Transverse colon (tissue), 4 donors: Measurements from ENCODE around the gene RPTOR. TPM values are rescaled to one million over a fixed set of nuclear protein-coding genes. Genes with fewer than 3 reads are reported as not detected.
"Not testable (repeated sequence)": the region's sequence is repeated elsewhere in the genome, so short reads cannot be mapped to it uniquely, and the experiment has no call there.

Experiments
- DNase-seq: peaks from one replicate; pipeline ENCODE4 v3.0.0-alpha.2; 2019
- H3K27ac ChIP-seq, 4 donors: fragments of 200-600 bp; sonication (generic); 2 replicates each; pipeline ENCODE4 v1.5.1; 2016 to 2018; ENCODE audit warnings: inconsistent platforms in 4 of 4
- H3K27me3 ChIP-seq: fragments of 200-600 bp; sonication (generic); 2 replicates; pipeline ENCODE4 v1.5.1; 2017; ENCODE audit warnings: inconsistent platforms
- H3K36me3 ChIP-seq, 4 donors: fragments of 200-600 bp; sonication (generic); 2 replicates each; pipeline ENCODE4 v1.5.1; 2017 to 2019; ENCODE audit warnings: inconsistent platforms in 4 of 4
- H3K4me1 ChIP-seq, 4 donors: fragments of 200-600 bp; sonication (generic); 2 replicates each; pipeline ENCODE4 v1.5.1; 2017 to 2020; ENCODE audit warnings: inconsistent platforms in 4 of 4
- H3K4me3 ChIP-seq, 4 donors: fragments of 200-600 bp; sonication (generic); 1 replicate in 1 of 4; 2 replicates in 3 of 4; pipeline versions ENCODE4 v1.5.1 to v1.6.1; 2017 to 2019; ENCODE audit warnings: inconsistent platforms in 4 of 4
- H3K9me3 ChIP-seq, 2 donors: fragments of 200-600 bp; sonication (generic); 2 replicates each; pipeline ENCODE4 v1.5.1; 2017 to 2019; ENCODE audit warnings: inconsistent platforms in 2 of 2
- EP300 ChIP-seq: sonication (generic); formaldehyde crosslinking; IDR thresholded peaks from one replicate; pipeline ENCODE4 v1.6.1; 2017; ENCODE audit warnings: antibody characterized with exemption, low read depth
- POLR2A ChIP-seq: fragments of 450-650 bp; IDR thresholded peaks from one replicate; pipeline ENCODE4 v1.6.1; 2016; ENCODE audit warnings: antibody characterized with exemption, mild to moderate bottlenecking, moderate library complexity
- POLR2AphosphoS5 ChIP-seq, 3 donors: sonication (generic); formaldehyde crosslinking; IDR thresholded peaks; one replicate each; pipeline ENCODE4 v1.6.1; 2016; ENCODE audit warnings: antibody characterized with exemption in 3 of 3
- WGBS, 2 donors: methylation state at CpG; one replicate each; pipeline ENCODE4 v1.1.5; 2018; ENCODE audit warnings: low coverage in 1 of 2; 5-methylcytosine and 5-hydroxymethylcytosine counted together
- in situ Hi-C, 4 donors: fragments of 200-750 bp; cut with MboI; loops; one replicate each; pipeline versions ENCODE4 v1.15.0 to v1.15.1; 2017; ENCODE audit warnings: low sequenced_read_pairs in 3 of 4, low pct_ligation_motif_present in 1 of 4, low pct_unique_long_range_greater_than_20kb in 1 of 4
- intact Hi-C: fragments of 100-400 bp; cut with DNase I; formaldehyde crosslinking; loops from one replicate; pipeline ENCODE4 v1.15.1; 2023; ENCODE audit warnings: low total_unique reads
- total RNA-seq, 4 donors: library from RNA; depleted of rRNA; stranded (reverse); fragments of >200 nt; gene quantifications; one replicate each; pipeline ENCODE4 v1.1.0, GENCODE V29; 2016
- TF ChIP-seq, protein P1 (sequence below), 5 experiments: fragments of 200-600 bp in 3 of 5; fragments of 450-650 bp in 2 of 5; sonication (generic) in 3 of 5; IDR thresholded peaks; 1 replicate in 2 of 5; 2 replicates in 3 of 5; pipeline ENCODE4 v1.5.1; 2016 to 2017; ENCODE audit warnings: antibody characterized with exemption in 5 of 5, inconsistent platforms in 3 of 5, mild to moderate bottlenecking in 2 of 5, moderate library complexity in 1 of 5

Gene RPTOR
- total RNA-seq, 4 donors from 2014 or later = 28.9 to 79.3 (median 48.0) TPM

DNA sequence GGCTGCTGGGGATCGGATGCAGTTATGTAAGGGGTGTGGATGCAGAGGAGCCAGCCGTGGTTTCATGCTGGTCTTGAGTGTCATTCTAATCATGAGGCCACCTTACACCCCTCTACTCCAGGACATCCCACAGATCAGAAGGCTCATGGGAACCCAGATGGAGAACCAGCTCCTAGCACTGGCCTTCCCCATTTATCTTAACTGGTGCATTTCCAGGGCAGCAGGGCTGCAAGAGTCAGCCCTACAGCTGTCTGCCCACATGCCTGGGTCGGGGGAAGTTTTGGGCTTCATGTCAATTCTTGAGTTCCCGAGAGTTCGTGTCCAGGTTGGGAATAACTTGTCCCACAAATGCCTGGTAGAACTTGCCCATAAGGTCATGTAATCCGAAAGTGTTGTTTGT, 29.1 kb downstream of the RPTOR start:
- Histone ChIP-seq H3K27ac (no peak overlapping the region), H3K9me3 (no peaks in the 10 kb centered on the region), H3K4me3 (no peak overlapping the region), H3K4me1 (no peaks in the 10 kb centered on the region), H3K27me3 (no peaks in the 10 kb centered on the region), H3K36me3 (no peaks in the 10 kb centered on the region)
- intact Hi-C loops (loop anchor here (2.0 kb wide), 1 partner anchor 95 kb away; no protein-coding TSS in a partner anchor), in situ Hi-C loops (loop anchor here in 2 of 4 donors (5.0 to 10.0 kb wide), 2 partner anchors 146 to 149 kb away; no protein-coding TSS in a partner anchor)
- TF ChIP-seq, protein P1, sequence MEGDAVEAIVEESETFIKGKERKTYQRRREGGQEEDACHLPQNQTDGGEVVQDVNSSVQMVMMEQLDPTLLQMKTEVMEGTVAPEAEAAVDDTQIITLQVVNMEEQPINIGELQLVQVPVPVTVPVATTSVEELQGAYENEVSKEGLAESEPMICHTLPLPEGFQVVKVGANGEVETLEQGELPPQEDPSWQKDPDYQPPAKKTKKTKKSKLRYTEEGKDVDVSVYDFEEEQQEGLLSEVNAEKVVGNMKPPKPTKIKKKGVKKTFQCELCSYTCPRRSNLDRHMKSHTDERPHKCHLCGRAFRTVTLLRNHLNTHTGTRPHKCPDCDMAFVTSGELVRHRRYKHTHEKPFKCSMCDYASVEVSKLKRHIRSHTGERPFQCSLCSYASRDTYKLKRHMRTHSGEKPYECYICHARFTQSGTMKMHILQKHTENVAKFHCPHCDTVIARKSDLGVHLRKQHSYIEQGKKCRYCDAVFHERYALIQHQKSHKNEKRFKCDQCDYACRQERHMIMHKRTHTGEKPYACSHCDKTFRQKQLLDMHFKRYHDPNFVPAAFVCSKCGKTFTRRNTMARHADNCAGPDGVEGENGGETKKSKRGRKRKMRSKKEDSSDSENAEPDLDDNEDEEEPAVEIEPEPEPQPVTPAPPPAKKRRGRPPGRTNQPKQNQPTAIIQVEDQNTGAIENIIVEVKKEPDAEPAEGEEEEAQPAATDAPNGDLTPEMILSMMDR (IDR thresholded peaks at IDR 0.05) = no peak
- TF ChIP-seq POLR2A (no peak), EP300 (no peak), POLR2AphosphoS5 (IDR thresholded peaks at IDR 0.05) (no peak)
- no peak for DNase-seq
- 87 to 90% methylated on average over 2 to 6 of the region's 6 CpGs for WGBS, 2 donors

DNA sequence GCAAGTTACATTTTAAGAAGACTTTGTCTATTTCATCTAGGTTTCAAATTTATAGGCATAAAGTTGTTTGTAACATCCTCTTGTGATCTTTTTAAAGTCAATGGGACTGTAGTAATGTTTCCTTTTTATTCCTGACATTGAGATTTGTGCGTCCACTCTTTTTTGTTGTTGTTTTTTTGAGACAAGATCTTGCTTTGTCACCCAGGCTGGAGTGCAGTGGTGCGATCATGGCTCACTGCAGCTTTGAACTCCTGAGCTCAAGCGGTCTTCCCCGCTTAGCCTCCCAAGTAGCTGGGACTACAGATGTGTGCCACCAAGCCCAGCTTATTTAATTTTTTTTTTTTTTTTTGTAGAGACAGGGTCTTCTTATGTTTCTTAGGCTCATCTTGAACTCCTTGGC, 29.9 kb downstream of the RPTOR start:
- H3K27ac ChIP-seq = no peak overlapping the region
- intact Hi-C loops (loop anchor here (2.0 kb wide), 1 partner anchor 96 kb away; no protein-coding TSS in a partner anchor), in situ Hi-C loops (loop anchor here in 2 of 4 donors (5.0 to 10.0 kb wide), 2 partner anchors 147 to 150 kb away; no protein-coding TSS in a partner anchor)
- no peaks in the 10 kb centered on the region for H3K4me1 ChIP-seq
- no peak overlapping the region for H3K4me3 ChIP-seq
- no peaks in the 10 kb centered on the region for H3K36me3 ChIP-seq
- TF ChIP-seq POLR2A = no peak
- no peak for TF ChIP-seq EP300
- TF ChIP-seq, protein P1 (IDR thresholded peaks at IDR 0.05) = no peak
- no peak for TF ChIP-seq POLR2AphosphoS5 (IDR thresholded peaks at IDR 0.05)
- no peaks in the 10 kb centered on the region for H3K9me3 ChIP-seq
- 90 to 100% methylated on average over 2 to 3 of the region's 4 CpGs for WGBS, 2 donors
- DNase-seq = no peak
- no peaks in the 10 kb centered on the region for H3K27me3 ChIP-seq

DNA sequence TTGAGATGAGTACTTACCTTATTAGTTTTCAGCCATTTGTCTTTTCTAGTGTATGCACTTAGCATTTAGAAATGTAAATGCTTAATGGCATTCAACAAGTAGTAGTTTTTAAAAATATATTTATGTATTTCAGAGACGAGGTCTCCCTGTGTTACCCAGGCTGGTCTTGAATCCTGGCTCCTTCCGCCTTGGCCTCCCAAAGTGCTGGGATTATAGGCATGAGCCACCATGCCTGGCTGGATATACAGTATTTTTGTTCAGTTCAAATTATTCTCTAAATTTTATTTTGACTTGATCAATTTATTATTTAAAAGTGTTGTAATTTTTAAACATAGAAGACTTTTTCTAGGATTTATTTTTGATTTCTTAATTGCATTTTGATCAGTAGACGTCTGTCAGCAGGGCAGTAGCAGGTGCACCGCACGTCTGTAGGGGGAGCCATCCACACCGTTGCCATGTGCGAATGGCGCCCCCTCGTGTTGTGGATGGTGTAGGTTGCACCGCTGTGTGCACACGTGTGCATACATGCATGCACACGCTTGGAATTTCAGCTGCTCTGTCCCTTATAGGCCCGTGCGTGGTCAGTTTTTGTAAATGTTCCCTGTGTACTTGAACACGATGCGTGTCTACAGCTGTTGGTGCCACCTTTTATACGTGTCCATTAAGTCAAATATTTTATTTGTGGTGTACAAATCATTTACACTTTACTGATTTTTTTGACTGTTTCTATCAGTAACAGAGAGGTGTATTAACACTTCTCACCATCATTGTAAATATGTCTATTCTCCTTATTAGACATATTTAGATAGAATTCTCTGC, 30.6 kb downstream of the RPTOR start:
- H3K36me3 ChIP-seq = no peaks in the 10 kb centered on the region
- DNase-seq = peak; percentile 91
- H3K9me3 ChIP-seq = no peaks in the 10 kb centered on the region
- no peaks in the 10 kb centered on the region for H3K4me1 ChIP-seq
- 24 to 25% methylated on average over 7 to 17 of the region's 17 CpGs for WGBS, 2 donors
- in situ Hi-C loops = loop anchor here in 1 of 4 donors (10.0 kb wide), 1 partner anchor 150 kb away; no protein-coding TSS in a partner anchor
- no peak overlapping the region for H3K4me3 ChIP-seq
- H3K27me3 ChIP-seq = no peaks in the 10 kb centered on the region
- TF ChIP-seq POLR2A (no peak), POLR2AphosphoS5 (IDR thresholded peaks at IDR 0.05) (peak in 1 of 3 donors; percentile 14)
- TF ChIP-seq, protein P1 (IDR thresholded peaks at IDR 0.05) = peak; percentile 98 to 100 (median 99)
- no peak overlapping the region for H3K27ac ChIP-seq
- intact Hi-C loops = loop anchor here (2.0 to 5.0 kb wide), 2 partner anchors 96 to 148 kb away; no protein-coding TSS in a partner anchor

DNA sequence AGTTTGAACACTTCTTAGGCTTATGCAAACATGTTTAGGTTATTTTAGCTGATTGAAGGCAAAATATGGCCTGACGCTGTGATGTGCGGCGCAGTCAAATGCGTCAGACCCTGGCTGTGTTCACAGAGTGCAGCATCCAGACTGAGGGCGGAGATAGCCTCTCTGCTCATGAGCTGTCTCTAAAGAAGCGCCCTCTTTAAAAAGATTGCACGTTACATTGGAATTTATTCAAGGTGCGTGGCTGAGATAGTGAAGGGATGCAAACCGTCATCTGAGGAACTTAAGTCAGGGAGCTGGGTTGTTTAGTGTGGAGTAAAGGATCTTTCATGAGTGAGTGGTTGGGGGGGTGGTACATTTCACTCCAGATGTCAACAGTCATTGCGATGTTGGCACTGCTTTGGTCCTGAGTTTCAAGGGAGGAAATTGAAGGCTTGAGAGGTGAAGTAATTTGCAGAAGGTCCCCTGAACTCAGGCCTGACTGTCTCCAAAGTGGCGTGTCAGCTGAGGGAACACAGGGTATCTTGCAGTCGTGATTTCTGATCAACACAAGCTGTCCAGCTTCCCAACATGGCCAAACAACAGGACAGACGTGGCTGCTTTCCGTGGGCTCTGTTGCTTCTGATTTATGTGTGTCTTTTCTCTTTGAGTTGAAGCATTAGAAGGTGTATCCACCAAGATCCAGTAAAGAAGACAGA, 33.4 kb downstream of the RPTOR start:
- no peak for DNase-seq
- no peak overlapping the region for H3K4me3 ChIP-seq
- no peaks in the 10 kb centered on the region for H3K4me1 ChIP-seq
- H3K36me3 ChIP-seq = no peaks in the 10 kb centered on the region
- WGBS, 2 donors = 90 to 94% methylated on average over 3 to 14 of the region's 14 CpGs
- TF ChIP-seq POLR2AphosphoS5 (IDR thresholded peaks at IDR 0.05) = no peak
- no peak for TF ChIP-seq POLR2A
- TF ChIP-seq EP300 = no peak
- TF ChIP-seq, protein P1 (IDR thresholded peaks at IDR 0.05) = no peak
- H3K9me3 ChIP-seq = no peaks in the 10 kb centered on the region
- in situ Hi-C loops = loop anchor here in 1 of 4 donors (10.0 kb wide), 1 partner anchor 153 kb away; no protein-coding TSS in a partner anchor
- intact Hi-C loops = loop anchor here (5.0 kb wide), 1 partner anchor 151 kb away; no protein-coding TSS in a partner anchor
- H3K27me3 ChIP-seq = no peaks in the 10 kb centered on the region
- no peak overlapping the region for H3K27ac ChIP-seq

DNA sequence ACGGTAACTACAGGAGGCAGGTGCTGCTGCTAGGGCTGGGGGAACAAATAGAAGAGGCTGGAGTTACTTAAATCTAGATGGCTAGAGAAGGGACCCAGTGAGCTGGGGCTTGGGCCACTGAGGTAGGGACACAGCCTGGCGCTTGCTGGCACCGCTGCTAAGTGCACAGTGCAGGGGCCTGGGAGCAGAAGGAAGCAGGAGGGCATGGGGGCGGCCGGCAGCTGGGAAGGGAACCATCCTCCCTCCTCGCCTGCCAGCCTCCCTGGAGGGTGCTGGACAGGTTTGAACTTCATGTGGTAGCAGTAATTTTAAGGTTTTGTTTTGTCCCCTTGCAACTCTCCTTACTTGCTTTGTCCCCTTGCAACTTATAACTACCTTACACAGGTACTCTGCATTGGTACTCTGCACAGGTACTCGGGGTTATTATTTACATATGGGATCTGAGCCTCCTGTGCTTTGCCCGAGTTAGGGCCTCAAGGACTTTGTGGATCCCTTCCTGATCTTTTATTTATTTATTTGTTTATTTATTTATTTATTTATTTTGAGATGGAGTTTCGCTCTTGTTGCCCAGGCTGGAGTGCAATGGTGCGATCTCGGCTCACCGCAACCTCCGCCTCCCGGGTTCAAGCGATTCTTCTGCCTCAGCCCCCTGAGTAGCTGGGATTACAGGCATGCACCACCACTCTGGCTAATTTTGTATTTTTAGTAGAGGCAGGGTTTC, 34.2 kb downstream of the RPTOR start:
- in situ Hi-C loops (loop anchor here in 1 of 4 donors (10.0 kb wide), 1 partner anchor 154 kb away; no protein-coding TSS in a partner anchor), intact Hi-C loops (loop anchor here (5.0 kb wide), 1 partner anchor 152 kb away; no protein-coding TSS in a partner anchor)
- not testable (repeated sequence) for H3K27me3 ChIP-seq, H3K9me3 ChIP-seq, H3K4me1 ChIP-seq, H3K36me3 ChIP-seq, H3K4me3 ChIP-seq, H3K27ac ChIP-seq, DNase-seq
- WGBS, 2 donors = 94 to 96% methylated on average over 6 to 15 of the region's 15 CpGs
